SK-N-MC (cell line): ENCODE data around the gene VOPP1.

ENCODE experiments used
- DNase-seq: peaks from one replicate; pipeline ENCODE4 v3.0.0-alpha.2; 2011; ENCODE audit warnings: low read depth, low spot score
- H3K27ac ChIP-seq: fragments of 200-600 bp; sonication (generic); 2 replicates; pipeline ENCODE4 v1.5.1; 2016; ENCODE audit warnings: mixed run types
- H3K36me3 ChIP-seq: fragments of 200-600 bp; sonication (generic); 2 replicates; pipeline ENCODE4 v1.6.1; 2017; ENCODE audit warnings: antibody characterized with exemption, low read length, mixed read lengths; ENCODE audit not compliant: insufficient read depth
- H3K4me3 ChIP-seq: fragments of 200-600 bp; sonication (generic); 2 replicates; pipeline ENCODE4 v1.5.1; 2016
- H3K9ac ChIP-seq: fragments of 200-600 bp; sonication (generic); 2 replicates; pipeline ENCODE4 v1.8.0; 2017; ENCODE audit warnings: mixed run types, mixed read lengths; ENCODE audit not compliant: insufficient read length
- H3K9me3 ChIP-seq: fragments of 200-600 bp; sonication (generic); 2 replicates; pipeline ENCODE4 v1.6.1; 2017; ENCODE audit warnings: low read depth, mild to moderate bottlenecking, antibody characterized with exemption, low read length, moderate library complexity, mixed read lengths
- EZH2 ChIP-seq: fragments of 200-600 bp; sonication (generic); IDR thresholded peaks from one replicate; pipeline ENCODE4 v1.6.1; 2017; ENCODE audit warnings: antibody characterized with exemption
- FOXP2 ChIP-seq: optimal IDR thresholded peaks from 2 replicates; pipeline ENCODE3; 2011; ENCODE audit warnings: mild to moderate bottlenecking, moderate library complexity; ENCODE audit not compliant: insufficient read depth; ENCODE audit errors: extremely low read length, control extremely low read depth
- POLR2AphosphoS5 ChIP-seq: IDR thresholded peaks from 2 replicates; pipeline ENCODE4 v1.6.1; 2012; ENCODE audit warnings: mild to moderate bottlenecking, low read depth, low read length, borderline replicate concordance

Gene VOPP1

DNA sequence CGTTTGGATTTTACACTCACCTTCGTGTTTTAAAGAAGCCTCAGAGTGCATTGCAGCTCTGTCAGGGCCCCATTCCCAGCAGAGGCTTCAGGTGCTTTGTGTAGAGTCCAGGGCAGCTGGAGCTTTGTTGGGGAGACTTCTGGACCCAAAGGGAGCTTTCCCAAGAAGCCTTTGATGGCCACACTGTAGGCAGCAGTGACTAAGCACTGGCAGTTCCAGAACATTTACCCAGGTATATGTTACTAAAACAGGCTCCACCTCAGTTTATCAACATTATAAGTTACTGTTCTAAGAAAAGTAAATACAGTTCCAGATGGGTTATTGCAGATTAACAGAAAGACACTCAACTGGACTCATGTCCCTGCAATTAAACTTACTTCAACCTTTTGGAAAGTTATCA, 140.4 kb downstream of the VOPP1 start:
- DNase-seq = no peak
- Histone ChIP-seq H3K27ac (no peak overlapping the region), H3K9me3 (no peaks in the 10 kb centered on the region), H3K9ac (no peak overlapping the region), H3K4me3 (no peak overlapping the region), H3K36me3 (no peaks in the 10 kb centered on the region)
- no peak for TF ChIP-seq POLR2AphosphoS5
- no peak for TF ChIP-seq EZH2
- TF ChIP-seq FOXP2 = no peak

DNA sequence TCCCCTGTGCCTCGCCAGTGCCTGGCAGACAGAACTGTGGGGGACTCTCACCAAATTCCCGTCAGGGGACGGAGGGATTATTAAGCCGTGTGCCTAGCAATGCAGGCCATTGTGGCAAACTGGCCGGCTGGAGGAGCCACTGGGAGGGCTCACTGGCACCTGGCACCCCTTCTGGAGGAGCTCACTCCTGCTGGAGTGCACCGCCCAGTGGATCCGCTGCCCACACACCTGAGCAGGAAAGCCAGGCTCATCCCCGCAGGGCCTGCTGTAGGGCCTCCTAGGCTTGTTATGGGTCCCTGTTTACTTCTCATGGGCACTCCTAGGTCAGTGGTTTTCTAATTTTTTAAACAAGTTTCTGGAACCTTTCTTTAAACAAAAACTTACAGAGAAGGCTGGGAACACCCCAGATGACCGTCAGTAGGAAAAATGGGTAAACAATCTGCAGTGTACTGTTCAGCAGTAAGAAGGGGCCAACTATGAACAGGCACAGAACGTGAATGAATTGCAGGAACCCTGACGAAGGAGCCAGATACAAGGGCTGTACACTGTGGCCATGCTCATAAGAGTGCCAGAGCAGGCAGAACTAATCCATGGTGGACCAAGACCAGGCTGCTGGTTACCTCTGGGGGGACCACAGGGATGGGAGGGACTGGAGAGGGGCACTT, 142.3 kb downstream of the VOPP1 start:
- TF ChIP-seq EZH2 (no peak), FOXP2 (no peak), POLR2AphosphoS5 (no peak)
- H3K9ac ChIP-seq = no peak overlapping the region
- H3K36me3 ChIP-seq = no peaks in the 10 kb centered on the region
- no peak for DNase-seq
- H3K27ac ChIP-seq = no peak overlapping the region
- H3K9me3 ChIP-seq = no peaks in the 10 kb centered on the region
- H3K4me3 ChIP-seq = no peak overlapping the region

GRCh38 chr7:55427800-55428199, 144.5 kb downstream of the VOPP1 start:
- H3K4me3 ChIP-seq = no peak overlapping the region
- no peaks in the 10 kb centered on the region for H3K9me3 ChIP-seq
- TF ChIP-seq FOXP2 (no peak), EZH2 (no peak), POLR2AphosphoS5 (no peak)
- H3K36me3 ChIP-seq = no peaks in the 10 kb centered on the region
- DNase-seq = no peak
- H3K9ac ChIP-seq = no peak overlapping the region
- H3K27ac ChIP-seq = no peak overlapping the region

GRCh38 chr7:55427342-55427741, 145.0 kb downstream of the VOPP1 start:
- DNase-seq = no peak
- no peak overlapping the region for H3K4me3 ChIP-seq
- H3K27ac ChIP-seq = no peak overlapping the region
- no peaks in the 10 kb centered on the region for H3K9me3 ChIP-seq
- no peak overlapping the region for H3K9ac ChIP-seq
- no peaks in the 10 kb centered on the region for H3K36me3 ChIP-seq
- no peak for TF ChIP-seq POLR2AphosphoS5

DNA sequence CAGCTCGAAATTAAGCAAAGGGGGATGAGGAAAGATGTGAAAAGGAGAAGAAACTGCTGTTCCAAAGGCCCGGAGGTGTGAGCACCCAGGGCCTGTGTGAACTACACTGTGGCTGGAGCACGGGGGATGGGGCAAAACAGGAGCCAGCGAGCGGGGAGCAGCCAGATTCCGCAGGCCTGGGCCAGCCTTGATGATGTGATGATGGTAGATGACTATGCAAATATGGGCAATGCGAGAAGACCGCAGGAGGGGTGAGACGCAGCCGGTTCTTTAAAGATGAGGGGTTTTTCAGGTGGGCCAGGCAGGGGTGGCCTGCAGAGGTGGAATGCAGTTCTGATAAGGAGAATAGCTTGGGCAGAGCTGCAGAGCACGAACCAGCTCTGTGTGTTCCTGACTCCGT, 145.6 kb downstream of the VOPP1 start:
- H3K4me3 ChIP-seq = no peak overlapping the region
- DNase-seq = no peak
- TF ChIP-seq EZH2 (no peak), FOXP2 (no peak), POLR2AphosphoS5 (no peak)

GRCh38 chr7:55425141-55425752, 147.1 kb downstream of the VOPP1 start:
- H3K27ac ChIP-seq = no peak overlapping the region
- DNase-seq = no peak
- no peak overlapping the region for H3K4me3 ChIP-seq
- H3K36me3 ChIP-seq = no peaks in the 10 kb centered on the region
- H3K9ac ChIP-seq = no peak overlapping the region
- H3K9me3 ChIP-seq = no peaks in the 10 kb centered on the region
- TF ChIP-seq FOXP2 (no peak), EZH2 (no peak), POLR2AphosphoS5 (no peak)

More for the DNA sequence above, 145.6 kb downstream of the VOPP1 start:
- Histone ChIP-seq H3K9ac (no peak overlapping the region), H3K27ac (no peak overlapping the region), H3K9me3 (no peaks in the 10 kb centered on the region), H3K36me3 (no peaks in the 10 kb centered on the region)

DNA sequence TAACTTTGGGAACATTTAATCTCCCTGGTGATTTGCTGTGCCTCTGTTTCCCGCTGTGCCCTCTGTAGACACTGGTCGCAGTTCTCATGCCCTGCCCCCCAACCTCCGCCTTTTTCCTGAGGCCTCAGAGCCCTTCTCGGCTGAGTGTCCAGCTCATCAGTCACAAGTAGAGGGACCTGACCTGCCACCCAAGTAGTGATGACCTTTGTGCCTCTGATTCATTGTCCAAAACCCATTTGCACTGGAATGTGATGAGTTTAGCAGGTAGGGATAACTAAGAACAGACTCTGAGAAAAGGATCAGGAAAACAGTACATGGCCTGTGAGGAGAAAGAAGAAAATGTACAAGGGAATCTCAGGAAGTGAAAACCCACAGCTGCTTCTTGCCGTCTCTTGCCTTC, 148.4 kb downstream of the VOPP1 start:
- no peak for DNase-seq
- H3K9ac ChIP-seq = no peak overlapping the region
- no peaks in the 10 kb centered on the region for H3K36me3 ChIP-seq
- TF ChIP-seq POLR2AphosphoS5 (no peak), EZH2 (no peak), FOXP2 (no peak)
- H3K4me3 ChIP-seq = no peak overlapping the region
- H3K27ac ChIP-seq = no peak overlapping the region
- H3K9me3 ChIP-seq = no peaks in the 10 kb centered on the region

GRCh38 chr7:55423277-55423711, 149.0 kb downstream of the VOPP1 start:
- no peak overlapping the region for H3K27ac ChIP-seq
- TF ChIP-seq FOXP2 (no peak), POLR2AphosphoS5 (no peak), EZH2 (no peak)
- no peaks in the 10 kb centered on the region for H3K9me3 ChIP-seq
- no peak overlapping the region for H3K9ac ChIP-seq
- no peak overlapping the region for H3K4me3 ChIP-seq
- DNase-seq = no peak
- no peaks in the 10 kb centered on the region for H3K36me3 ChIP-seq
